Measurements from ENCODE around the gene PNPLA3. TPM values are rescaled to one million over a fixed set of nuclear protein-coding genes. Genes with fewer than 3 reads are reported as not detected.

Gene PNPLA3
- total RNA-seq, 1 donor from 2014 or later: 1.2 TPM

GRCh38 chr22:43948836-43949406 is 25.3 kb downstream of the PNPLA3 start:
- no peak for DNase-seq (ENCODE audit: extremely low spot score, unreplicated experiment)
- Mint-ChIP-seq H3K36me3 (ENCODE audit: unreplicated experiment) (peaks cover 6% of the 10 kb centered on the region), H3K27ac (ENCODE audit: unreplicated experiment) (no peak overlapping the region), H3K4me1 (ENCODE audit: unreplicated experiment) (no peaks in the 10 kb centered on the region), H3K9me3 (ENCODE audit: unreplicated experiment) (no peaks in the 10 kb centered on the region), H3K4me3 (ENCODE audit: unreplicated experiment) (no peak overlapping the region), H3K27me3 (ENCODE audit: unreplicated experiment) (no peaks in the 10 kb centered on the region)
- no peak for TF ChIP-seq CTCF (IDR thresholded peaks at IDR 0.05)

GRCh38 chr22:43951391-43951790 is 27.8 kb downstream of the PNPLA3 start:
- no peak for TF ChIP-seq CTCF (IDR thresholded peaks at IDR 0.05)
- Mint-ChIP-seq H3K27ac (ENCODE audit: unreplicated experiment) (no peak overlapping the region), H3K4me3 (ENCODE audit: unreplicated experiment) (no peak overlapping the region), H3K9me3 (ENCODE audit: unreplicated experiment) (no peaks in the 10 kb centered on the region), H3K4me1 (ENCODE audit: unreplicated experiment) (peaks cover 14% of the 10 kb centered on the region), H3K36me3 (ENCODE audit: unreplicated experiment) (no peaks in the 10 kb centered on the region), H3K27me3 (ENCODE audit: unreplicated experiment) (no peaks in the 10 kb centered on the region)
- no peak for DNase-seq (ENCODE audit: extremely low spot score, unreplicated experiment)

GRCh38 chr22:43951966-43952365 is 28.4 kb downstream of the PNPLA3 start:
- no peak for TF ChIP-seq CTCF (IDR thresholded peaks at IDR 0.05)
- no peaks in the 10 kb centered on the region for H3K27me3 Mint-ChIP-seq (ENCODE audit: unreplicated experiment)
- H3K27ac Mint-ChIP-seq (ENCODE audit: unreplicated experiment): no peak overlapping the region
- H3K4me3 Mint-ChIP-seq (ENCODE audit: unreplicated experiment): no peak overlapping the region
- DNase-seq (ENCODE audit: extremely low spot score, unreplicated experiment): no peak
- H3K9me3 Mint-ChIP-seq (ENCODE audit: unreplicated experiment): no peaks in the 10 kb centered on the region
- H3K36me3 Mint-ChIP-seq (ENCODE audit: unreplicated experiment): no peaks in the 10 kb centered on the region
- peaks cover 20% of the 10 kb centered on the region for H3K4me1 Mint-ChIP-seq (ENCODE audit: unreplicated experiment)

GRCh38 chr22:43953988-43954785 is 30.6 kb downstream of the PNPLA3 start:
- Mint-ChIP-seq H3K27me3 (ENCODE audit: unreplicated experiment) (no peaks in the 10 kb centered on the region), H3K36me3 (ENCODE audit: unreplicated experiment) (no peaks in the 10 kb centered on the region), H3K27ac (ENCODE audit: unreplicated experiment) (peak overlapping the region; percentile 94), H3K9me3 (ENCODE audit: unreplicated experiment) (no peaks in the 10 kb centered on the region), H3K4me3 (ENCODE audit: unreplicated experiment) (peak overlapping the region; percentile 99), H3K4me1 (ENCODE audit: unreplicated experiment) (peaks cover 25% of the 10 kb centered on the region)
- no peak for DNase-seq (ENCODE audit: extremely low spot score, unreplicated experiment)
- no peak for TF ChIP-seq CTCF (IDR thresholded peaks at IDR 0.05)

Measured in osteocyte (in vitro differentiated cells).